ENCODE results near the gene HIP1. TPM values are rescaled to one million over a fixed set of nuclear protein-coding genes. Genes with fewer than 3 reads are reported as not detected.
A peak's percentile ranks its signal among the peaks of the same experiment; 100 is the strongest.

The HIP1 gene
- total and polyA plus RNA-seq, 2 of the 4 experiments (the other 2 are of a cell fraction), result 6.8 to 10.0 TPM

GRCh38 chr7:75712517-75713361 lies 26.0 kb downstream of the HIP1 start:
- H3K4me2 ChIP-seq (ENCODE audit: low read depth, low read length), result peak overlapping the region; percentile 50; the same call in 1 of the 2 replicates
- intact Hi-C loops (cut with micrococcal nuclease), result loop anchor here (5.0 kb wide), 1 partner anchor 40 kb away; no protein-coding TSS in a partner anchor
- peak overlapping the region; percentile 51; the same call in 1 of the 2 replicates for H3K18ac ChIP-seq (ENCODE audit: low read depth, low read length)
- TF ChIP-seq MAFK (IDR thresholded peaks at IDR 0.05; ENCODE audit: low read depth, low read length), result no peak
- no peak for TF ChIP-seq CTCF (conservative IDR thresholded peaks at IDR 0.05; ENCODE audit: low read depth, low read length)
- no peak for TF ChIP-seq RFX5 (IDR thresholded peaks at IDR 0.05; ENCODE audit: low read depth, low read length)
- no peak for TF ChIP-seq CHD1 (IDR thresholded peaks at IDR 0.05; ENCODE audit: low read depth, low read length)
- TF ChIP-seq CEBPB (IDR thresholded peaks at IDR 0.05; ENCODE audit: low read depth, low read length), result no peak
- TF ChIP-seq RAD21 (IDR thresholded peaks at IDR 0.05; ENCODE audit: low read length), result no peak
- TF ChIP-seq, protein P1, sequence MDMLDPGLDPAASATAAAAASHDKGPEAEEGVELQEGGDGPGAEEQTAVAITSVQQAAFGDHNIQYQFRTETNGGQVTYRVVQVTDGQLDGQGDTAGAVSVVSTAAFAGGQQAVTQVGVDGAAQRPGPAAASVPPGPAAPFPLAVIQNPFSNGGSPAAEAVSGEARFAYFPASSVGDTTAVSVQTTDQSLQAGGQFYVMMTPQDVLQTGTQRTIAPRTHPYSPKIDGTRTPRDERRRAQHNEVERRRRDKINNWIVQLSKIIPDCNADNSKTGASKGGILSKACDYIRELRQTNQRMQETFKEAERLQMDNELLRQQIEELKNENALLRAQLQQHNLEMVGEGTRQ (IDR thresholded peaks at IDR 0.05; ENCODE audit: low read depth, low read length), result no peak
- no peak for TF ChIP-seq RCOR1 (IDR thresholded peaks at IDR 0.05; ENCODE audit: insufficient replicate concordance, low read length)
- TF ChIP-seq, protein P2, sequence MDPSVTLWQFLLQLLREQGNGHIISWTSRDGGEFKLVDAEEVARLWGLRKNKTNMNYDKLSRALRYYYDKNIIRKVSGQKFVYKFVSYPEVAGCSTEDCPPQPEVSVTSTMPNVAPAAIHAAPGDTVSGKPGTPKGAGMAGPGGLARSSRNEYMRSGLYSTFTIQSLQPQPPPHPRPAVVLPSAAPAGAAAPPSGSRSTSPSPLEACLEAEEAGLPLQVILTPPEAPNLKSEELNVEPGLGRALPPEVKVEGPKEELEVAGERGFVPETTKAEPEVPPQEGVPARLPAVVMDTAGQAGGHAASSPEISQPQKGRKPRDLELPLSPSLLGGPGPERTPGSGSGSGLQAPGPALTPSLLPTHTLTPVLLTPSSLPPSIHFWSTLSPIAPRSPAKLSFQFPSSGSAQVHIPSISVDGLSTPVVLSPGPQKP (IDR thresholded peaks at IDR 0.05; ENCODE audit: borderline replicate concordance, low read depth, low read length), result no peak
- no peak for TF ChIP-seq BHLHE40 (IDR thresholded peaks at IDR 0.05; ENCODE audit: low read depth, low read length)
- no peak for TF ChIP-seq FOS (IDR thresholded peaks at IDR 0.05; ENCODE audit: low read depth, low read length)
- no peak for TF ChIP-seq NFE2L2 (IDR thresholded peaks at IDR 0.05; ENCODE audit: low read depth, low read length)
- no peak for TF ChIP-seq MAZ (IDR thresholded peaks at IDR 0.05; ENCODE audit: borderline replicate concordance, low read depth, low read length)

More at GRCh38 chr7:75712517-75713361, 26.0 kb downstream of the HIP1 start:
- Histone ChIP-seq H3K4me1 (ENCODE audit: control insufficient read depth, insufficient read depth, low read length) (peaks cover 15% of the 10 kb centered on the region), H3K9me1 (ENCODE audit: insufficient read depth, low read length) (peaks cover 11% of the 10 kb centered on the region), H3K14ac (replicated peaks; ENCODE audit: low read depth, low read length) (peak overlapping the region; percentile 91), H4K8ac (ENCODE audit: low read depth in 2 of 2, low read length in 2 of 2) (peak overlapping the region in 1 of 2 experiments; percentile 54; a peak in 1 of 4 replicates), H3K27ac (ENCODE audit: insufficient read depth, low read length) (peak overlapping the region; percentile 40), H3K56ac (ENCODE audit: extremely low read depth, insufficient read depth, low read length) (peak overlapping the region; percentile 70), H3K23ac (ENCODE audit: low read depth, low read length) (peak overlapping the region; percentile 83), H3K27me3 (ENCODE audit: control insufficient read depth, insufficient read depth, low read length) (no peaks in the 10 kb centered on the region), H2AK5ac (ENCODE audit: low read depth, low read length) (peak overlapping the region; percentile 74), H2BK5ac (ENCODE audit: low read depth, low read length, poor library complexity, severe bottlenecking) (peak overlapping the region; percentile 83), H2BK15ac (ENCODE audit: low read depth, low read length) (peak overlapping the region; percentile 78; the same call in 1 of the 3 replicates), H3K9me3 (ENCODE audit: control insufficient read depth, insufficient read depth, low read length) (peaks cover 5% of the 10 kb centered on the region; the same call in 1 of the 2 replicates), H3K79me1 (ENCODE audit: low read depth in 1 of 2, low read length in 2 of 2) (peaks cover 6 to 24% of the 10 kb centered on the region in 2 experiments), H4K91ac (ENCODE audit: insufficient read depth, low read depth, low read length) (peak overlapping the region; percentile 63; the same call in 1 of the 2 replicates), H2AK9ac (replicated peaks; ENCODE audit: low read depth, low read length, poor library complexity) (no peak overlapping the region), H4K20me1 (ENCODE audit: insufficient read depth, low read length) (peaks cover 5% of the 10 kb centered on the region), H3K4me3 (ENCODE audit: insufficient read depth, low read depth, low read length) (no peak overlapping the region), H2BK120ac (ENCODE audit: low read depth, low read length) (peak overlapping the region; percentile 88), H2AFZ (replicated peaks; ENCODE audit: low read length, poor library complexity) (no peak overlapping the region), H2BK20ac (ENCODE audit: low read depth, low read length) (peak overlapping the region; percentile 66; the same call in 1 of the 2 replicates), H3K9ac (ENCODE audit: low read depth, low read length) (peak overlapping the region; percentile 39; the same call in 1 of the 2 replicates), H4K5ac (ENCODE audit: low read depth, low read length) (peak overlapping the region; percentile 67; the same call in 1 of the 2 replicates), H3K4ac (ENCODE audit: low read depth, low read length) (peak overlapping the region; percentile 84), H3K36me3 (ENCODE audit: control insufficient read depth, insufficient read depth, low read length) (no peaks in the 10 kb centered on the region)
- ATAC-seq (ENCODE audit: low read depth) (no peak), DNase-seq (no peak)
- CTCF ChIA-PET, result interaction anchor here (0.6 to 1.0 kb wide), 3 partner anchors 17 to 200 kb away, joined by 3 to 5 read pairs (median 3); no protein-coding TSS in a partner anchor
- in situ Hi-C loops (cut with MboI; ENCODE audit: low sequenced_read_pairs), result no loop called here
- POLR2A ChIA-PET (ENCODE audit: unreplicated experiment), result no interaction called here
- BruUV-seq (replicated peaks), result no TSS peak
- dilution Hi-C loops (cut with HindIII; ENCODE audit: low sequenced_read_pairs, unreplicated experiment), result no loop called here
- WGBS, 2 experiments (ENCODE audit: extremely low coverage in 2 of 2, insufficient read length in 1 of 2), result 60% methylated on average over 1 of the region's 4 CpGs; no CpG with 5 or more reads in 1 of the 2 experiments
